CD4-positive, alpha-beta T cell (primary cell): ENCODE measurements around the gene PPP6R2. TPM values are rescaled to one million over a fixed set of nuclear protein-coding genes. Genes with fewer than 3 reads are reported as not detected.

ENCODE experiments used
- ATAC-seq: fragments of 200-7000 bp; cut with Tn5 transposase; one replicate; pipeline ENCODE4 v1.10.0; 2022; ENCODE audit warnings: mild to moderate bottlenecking; ENCODE audit not compliant: poor library complexity
- CTCF ChIA-PET: fragments of 350-600 bp; sonication (Branson Sonifier 250); formaldehyde crosslinking; loops from one replicate; lab custom pipeline; 2021; ENCODE audit warnings: antibody characterized with exemption, inconsistent platforms; lab: Charles Lee
- POLR2A ChIA-PET: fragments of 350-600 bp; sonication (Branson Sonifier 250); formaldehyde crosslinking; loops from one replicate; lab custom pipeline; 2021; ENCODE audit warnings: antibody characterized with exemption, inconsistent platforms; lab: Charles Lee
- DNase-seq, 14 experiments: peaks; one replicate each; pipeline ENCODE4 v3.0.0-alpha.2; 2013 to 2020; ENCODE audit warnings: mixed read lengths in 2 of 14
- H3K27ac ChIP-seq, 2 donors: one replicate each; pipeline versions ENCODE4 v1.5.1 to v1.7.0; 2013; ENCODE audit warnings: low read length in 2 of 2, low read depth in 1 of 2, mild to moderate bottlenecking in 1 of 2
- H3K27me3 ChIP-seq, 2 experiments: 1 replicate in 1 of 2; 2 replicates in 1 of 2; pipeline versions ENCODE4 v1.6.1 to v1.7.0; 2013; ENCODE audit warnings: low read length in 2 of 2, control low read depth in 1 of 2, mild to moderate bottlenecking in 1 of 2, moderate library complexity in 1 of 2; ENCODE audit not compliant: insufficient read depth in 2 of 2, control insufficient read depth in 1 of 2
- H3K36me3 ChIP-seq: one replicate; pipeline ENCODE4 v1.6.1; 2013; ENCODE audit warnings: low read length, control low read depth; ENCODE audit not compliant: insufficient read depth
- H3K4me1 ChIP-seq: one replicate; pipeline ENCODE4 v1.6.1; 2013; ENCODE audit warnings: low read length, control low read depth; ENCODE audit not compliant: insufficient read depth
- H3K4me3 ChIP-seq: one replicate; pipeline ENCODE4 v1.5.1; 2013; ENCODE audit warnings: mild to moderate bottlenecking, low read length, moderate library complexity
- H3K9me3 ChIP-seq, 2 experiments: 1 replicate in 1 of 2; 2 replicates in 1 of 2; pipeline versions ENCODE4 v1.6.1 to v1.7.0; 2013; ENCODE audit warnings: low read length in 2 of 2, mild to moderate bottlenecking in 2 of 2, control low read depth in 1 of 2, moderate library complexity in 1 of 2; ENCODE audit not compliant: control insufficient read depth in 1 of 2, insufficient read depth in 1 of 2
- H3K27ac Mint-ChIP-seq: one replicate; pipeline ENCODE4 v1.8.0; 2020; ENCODE audit warnings: mixed read lengths
- H3K27me3 Mint-ChIP-seq: one replicate; pipeline ENCODE4 v1.8.0; 2021; ENCODE audit warnings: mixed read lengths
- H3K36me3 Mint-ChIP-seq: one replicate; pipeline ENCODE4 v1.8.0; 2021; ENCODE audit warnings: low read depth, mixed read lengths
- H3K4me1 Mint-ChIP-seq: one replicate; pipeline ENCODE4 v1.8.0; 2021; ENCODE audit warnings: low read depth, mixed read lengths
- H3K4me3 Mint-ChIP-seq: one replicate; pipeline ENCODE4 v1.8.0; 2020; ENCODE audit warnings: mild to moderate bottlenecking, mixed read lengths
- H3K9me3 Mint-ChIP-seq: one replicate; pipeline ENCODE4 v1.8.0; 2020; ENCODE audit warnings: mixed read lengths
- CTCF ChIP-seq: fragments of 200-600 bp; IDR thresholded peaks from one replicate; pipeline ENCODE4 v1.8.0; 2022; ENCODE audit warnings: antibody characterized with exemption, mild to moderate bottlenecking
- intact Hi-C, 2 experiments: fragments of 100-400 bp; cut with DNase I in 1 of 2; cut with micrococcal nuclease in 1 of 2; formaldehyde crosslinking; loops; one replicate each; pipeline versions ENCODE4 v1.15.1 to v1.9.0; 2023 to 2025; cut with DNase I, micrococcal nuclease
- total RNA-seq, 174 experiments: library from RNA in 2 of 174; stranded (reverse) in 2 of 174; gene quantifications; one replicate each; pipeline ENCODE4 v1.2.3 and lab custom pipeline; 2021 to 2026

PPP6R2 gene
- total RNA-seq, 2 experiments from 2014 or later = 47.1 to 48.0 TPM

GRCh38 chr22:50474710-50475651, 131.9 kb downstream of the PPP6R2 start, which contains the start of gene SBF1:
SBF1 (minus strand) TSS chr22:50475035; CDS start chr22:50474840, 195 bp downstream.
- Mint-ChIP-seq H3K36me3 (peaks cover 15% of the 10 kb centered on the region), H3K4me1 (peaks cover 47% of the 10 kb centered on the region), H3K27ac (peak within 1 kb of the TSS; percentile 94), H3K27me3 (no peaks in the 10 kb centered on the region), H3K9me3 (no peaks in the 10 kb centered on the region), H3K4me3 (peak within 1 kb of the TSS; percentile 92)
- DNase-seq (peak; percentile 73 to 95 (median 86)), ATAC-seq (peak; percentile 64)
- no peaks in the 10 kb centered on the region for H3K9me3 ChIP-seq
- peaks cover 50% of the 10 kb centered on the region for H3K4me1 ChIP-seq
- intact Hi-C loops = loop anchor here in 1 of 2 experiments (5.0 kb wide), 2 partner anchors 32 to 52 kb away; partner anchors contain the start of genes LMF2, NCAPH2 and SCO2
- H3K4me3 ChIP-seq = peak within 1 kb of the TSS; percentile 80
- peak within 1 kb of the TSS; percentile 40 to 94 for H3K27ac ChIP-seq
- peaks cover 12% of the 10 kb centered on the region for H3K36me3 ChIP-seq
- POLR2A ChIA-PET = interaction anchor here (0.8 to 1.3 kb wide), 2 partner anchors 33 to 146 kb away, joined by 4 read pairs; partner anchors contain the start of genes LMF2 and NCAPH2
- no peaks in the 10 kb centered on the region for H3K27me3 ChIP-seq
- CTCF ChIA-PET = interaction anchor here (0.7 to 1.5 kb wide), 3 partner anchors 23 to 133 kb away, joined by 3 to 4 read pairs (median 3); partner anchors contain the start of gene SCO2
- TF ChIP-seq CTCF = no peak

- POLR2A ChIA-PET = interaction anchor here (1.3 kb wide), 1 partner anchor 32 kb away, joined by 4 read pairs; the partner anchor contains the start of genes LMF2 and NCAPH2
- Mint-ChIP-seq H3K9me3 (no peaks in the 10 kb centered on the region), H3K27ac (peak overlapping the region; percentile 81), H3K4me3 (peak overlapping the region; percentile 85), H3K4me1 (peaks cover 45% of the 10 kb centered on the region), H3K27me3 (no peaks in the 10 kb centered on the region), H3K36me3 (peaks cover 11% of the 10 kb centered on the region)
- peak overlapping the region; percentile 58 for H3K4me3 ChIP-seq
- intact Hi-C loops = loop anchor here in 1 of 2 experiments (2.0 kb wide), 1 partner anchor 31 kb away; the partner anchor contains the start of gene LMF2
- no peak for TF ChIP-seq CTCF
- H3K36me3 ChIP-seq = peaks cover 12% of the 10 kb centered on the region
- no peaks in the 10 kb centered on the region for H3K9me3 ChIP-seq
- CTCF ChIA-PET = interaction anchor here (1.0 to 1.5 kb wide), 2 partner anchors 50 to 133 kb away, joined by 3 to 4 read pairs; partner anchors contain the start of gene SCO2
- DNase-seq (peak in 1 of 14 experiments; percentile 33), ATAC-seq (no peak)
- peaks cover 44% of the 10 kb centered on the region for H3K4me1 ChIP-seq
- no peak overlapping the region for H3K27ac ChIP-seq
- no peaks in the 10 kb centered on the region for H3K27me3 ChIP-seq
Measured at GRCh38 chr22:50475652-50476002, 132.5 kb downstream of the PPP6R2 start.

DNA sequence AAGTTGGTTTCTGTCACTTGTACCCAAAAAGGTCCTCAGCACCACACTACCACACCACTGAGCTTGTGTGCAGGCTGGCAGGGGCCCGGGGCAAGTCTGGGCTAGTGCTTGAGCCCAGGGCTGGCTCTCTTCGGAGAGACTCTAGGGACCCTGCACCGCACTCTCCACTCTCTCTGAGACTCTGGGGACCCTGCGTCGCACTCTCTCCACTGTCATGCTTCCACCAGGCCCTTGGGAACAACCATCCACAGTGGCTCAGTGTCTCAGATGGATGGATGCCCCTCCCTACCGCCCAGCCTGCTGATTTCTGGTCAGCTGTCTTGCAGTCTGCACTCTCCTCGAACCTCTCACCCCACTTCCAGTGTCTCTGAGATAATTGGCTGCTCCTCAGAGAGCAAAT, 133.7 kb downstream of the PPP6R2 start:
- no peak overlapping the region for H3K4me3 ChIP-seq
- peaks cover 38% of the 10 kb centered on the region for H3K4me1 ChIP-seq
- H3K9me3 ChIP-seq = no peaks in the 10 kb centered on the region
- peak overlapping the region; percentile 81 for H3K27ac Mint-ChIP-seq
- ChIA-PET CTCF (interaction anchor here (1.5 kb wide), 1 partner anchor 135 kb away, joined by 4 read pairs; no protein-coding TSS in a partner anchor), POLR2A (no interaction called here)
- TF ChIP-seq CTCF = no peak
- H3K36me3 ChIP-seq = peaks cover 3% of the 10 kb centered on the region
- DNase-seq (no peak), ATAC-seq (no peak)
- peaks cover 33% of the 10 kb centered on the region for H3K4me1 Mint-ChIP-seq
- peaks cover 11% of the 10 kb centered on the region for H3K36me3 Mint-ChIP-seq
- no peak overlapping the region for H3K27ac ChIP-seq
- H3K27me3 ChIP-seq = no peaks in the 10 kb centered on the region
- intact Hi-C loops = loop anchor here in 1 of 2 experiments (2.0 kb wide), 1 partner anchor 30 kb away; the partner anchor contains the start of gene LMF2
- H3K9me3 Mint-ChIP-seq = no peaks in the 10 kb centered on the region
- H3K4me3 Mint-ChIP-seq = peak overlapping the region; percentile 85
- H3K27me3 Mint-ChIP-seq = no peaks in the 10 kb centered on the region
